GM19324 (cell line): ENCODE data around the gene VPS37C.

Source experiments
- ATAC-seq: cut with Tn5 transposase; IDR thresholded peaks from one replicate; pipeline ENCODE4 v1.9.1; 2021; ENCODE audit warnings: mild to moderate bottlenecking, moderate library complexity; ENCODE audit not compliant: unreplicated experiment, low FRiP score

Gene VPS37C

GRCh38 chr11:61080986-61081590 lies 80.1 kb downstream of the VPS37C start:
- ATAC-seq: no peak

DNA sequence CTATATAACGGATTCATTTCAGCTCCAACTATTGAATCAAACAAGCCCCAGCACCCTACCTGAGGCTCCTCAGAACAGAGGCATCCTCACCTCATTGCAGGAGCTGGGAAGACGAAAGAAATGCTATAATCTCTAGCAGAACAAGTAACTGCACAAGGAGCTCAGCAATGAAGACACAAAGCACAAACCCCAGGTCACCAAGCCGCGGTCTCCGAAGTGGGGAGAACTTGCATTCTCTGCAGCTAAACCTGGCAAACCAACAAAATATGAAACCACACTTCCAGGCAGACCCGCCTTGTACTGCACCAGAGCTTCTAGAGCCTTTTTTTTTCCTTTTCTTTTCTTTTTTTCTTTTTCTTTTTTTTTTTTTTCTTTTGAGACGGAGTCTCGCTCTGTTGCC lies 80.7 kb downstream of the VPS37C start:
- ATAC-seq: no peak
